ENCODE measurements around the gene BOC. TPM values are rescaled to one million over a fixed set of nuclear protein-coding genes. Genes with fewer than 3 reads are reported as not detected.

The BOC gene
- total and polyA plus RNA-seq, 8 donors: 4.9 to 19.5 (median 9.9) TPM

- Histone ChIP-seq H3K4me1 (no peaks in the 10 kb centered on the region), H3K4me3 (no peak overlapping the region), H3K36me3 (no peaks in the 10 kb centered on the region), H3K9me3 (no peaks in the 10 kb centered on the region), H3K27me3 (no peaks in the 10 kb centered on the region), H3K27ac (peak overlapping the region in 1 of 4 donors; percentile 4)
- ATAC-seq (peak in 3 of 4 donors; percentile 27 to 32 (median 30)), FAIRE-seq (no peak), DNase-seq (no peak)
- intact Hi-C loops (cut with DNase I): no loop called here
- TF ChIP-seq, protein P1, sequence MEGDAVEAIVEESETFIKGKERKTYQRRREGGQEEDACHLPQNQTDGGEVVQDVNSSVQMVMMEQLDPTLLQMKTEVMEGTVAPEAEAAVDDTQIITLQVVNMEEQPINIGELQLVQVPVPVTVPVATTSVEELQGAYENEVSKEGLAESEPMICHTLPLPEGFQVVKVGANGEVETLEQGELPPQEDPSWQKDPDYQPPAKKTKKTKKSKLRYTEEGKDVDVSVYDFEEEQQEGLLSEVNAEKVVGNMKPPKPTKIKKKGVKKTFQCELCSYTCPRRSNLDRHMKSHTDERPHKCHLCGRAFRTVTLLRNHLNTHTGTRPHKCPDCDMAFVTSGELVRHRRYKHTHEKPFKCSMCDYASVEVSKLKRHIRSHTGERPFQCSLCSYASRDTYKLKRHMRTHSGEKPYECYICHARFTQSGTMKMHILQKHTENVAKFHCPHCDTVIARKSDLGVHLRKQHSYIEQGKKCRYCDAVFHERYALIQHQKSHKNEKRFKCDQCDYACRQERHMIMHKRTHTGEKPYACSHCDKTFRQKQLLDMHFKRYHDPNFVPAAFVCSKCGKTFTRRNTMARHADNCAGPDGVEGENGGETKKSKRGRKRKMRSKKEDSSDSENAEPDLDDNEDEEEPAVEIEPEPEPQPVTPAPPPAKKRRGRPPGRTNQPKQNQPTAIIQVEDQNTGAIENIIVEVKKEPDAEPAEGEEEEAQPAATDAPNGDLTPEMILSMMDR (IDR thresholded peaks at IDR 0.05): no peak
- 65 to 67% methylated on average over 7 of the region's 7 CpGs for WGBS, 2 donors
These were observed 36.5 kb downstream of the BOC start for GRCh38 chr3:113247675-113248458.

DNA sequence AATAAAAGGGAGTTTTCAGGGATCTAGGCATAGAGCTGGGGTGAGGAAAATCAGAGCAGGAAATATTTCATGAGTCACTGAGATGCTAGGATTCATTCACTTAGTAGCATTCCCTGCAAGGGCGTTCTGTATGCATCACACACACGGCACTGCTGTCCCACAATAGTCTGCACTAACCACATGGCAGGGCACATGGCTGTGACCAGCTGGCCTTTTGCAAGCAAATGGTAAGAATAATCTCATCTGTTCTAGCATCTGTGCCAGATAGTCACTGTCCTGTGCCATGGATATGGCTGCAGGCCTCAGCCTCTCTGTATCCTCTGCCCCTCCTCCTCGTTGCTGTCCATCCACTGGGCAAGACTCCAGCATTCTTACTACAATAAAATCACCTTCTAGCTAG lies 37.8 kb downstream of the BOC start:
- FAIRE-seq (no peak), ATAC-seq (peak in 2 of 4 donors; percentile 43 to 52), DNase-seq (no peak)
- H3K27ac ChIP-seq: no peak overlapping the region
- no peaks in the 10 kb centered on the region for H3K36me3 ChIP-seq
- H3K4me3 ChIP-seq: no peak overlapping the region
- intact Hi-C loops (cut with DNase I): no loop called here
- WGBS, 2 donors: 80 to 81% methylated on average over 3 of the region's 3 CpGs
- H3K27me3 ChIP-seq: no peaks in the 10 kb centered on the region
- H3K4me1 ChIP-seq: no peaks in the 10 kb centered on the region
- no peaks in the 10 kb centered on the region for H3K9me3 ChIP-seq
- TF ChIP-seq, protein P1 (IDR thresholded peaks at IDR 0.05): no peak

GRCh38 chr3:113249601-113250000 lies 38.2 kb downstream of the BOC start:
- WGBS, 2 donors: 90 to 93% methylated on average over 8 of the region's 8 CpGs
- intact Hi-C loops (cut with DNase I): no loop called here
- no peak overlapping the region for H3K4me3 ChIP-seq
- TF ChIP-seq, protein P1 (IDR thresholded peaks at IDR 0.05): no peak
- H3K36me3 ChIP-seq: no peaks in the 10 kb centered on the region
- H3K4me1 ChIP-seq: no peaks in the 10 kb centered on the region
- no peak for ATAC-seq
- H3K9me3 ChIP-seq: no peaks in the 10 kb centered on the region
- no peak overlapping the region for H3K27ac ChIP-seq
- FAIRE-seq: no peak
- no peaks in the 10 kb centered on the region for H3K27me3 ChIP-seq
- DNase-seq: no peak

- Histone ChIP-seq H3K4me3 (no peak overlapping the region), H3K27ac (no peak overlapping the region), H3K27me3 (no peaks in the 10 kb centered on the region), H3K36me3 (no peaks in the 10 kb centered on the region), H3K4me1 (no peaks in the 10 kb centered on the region), H3K9me3 (no peaks in the 10 kb centered on the region)
- DNase-seq (no peak), FAIRE-seq (no peak), ATAC-seq (no peak)
- WGBS, 2 donors: 96 to 98% methylated on average over 14 of the region's 14 CpGs
- intact Hi-C loops (cut with DNase I): no loop called here
- TF ChIP-seq, protein P1 (IDR thresholded peaks at IDR 0.05): no peak
These were observed 39.2 kb downstream of the BOC start for GRCh38 chr3:113250566-113250965.

DNA sequence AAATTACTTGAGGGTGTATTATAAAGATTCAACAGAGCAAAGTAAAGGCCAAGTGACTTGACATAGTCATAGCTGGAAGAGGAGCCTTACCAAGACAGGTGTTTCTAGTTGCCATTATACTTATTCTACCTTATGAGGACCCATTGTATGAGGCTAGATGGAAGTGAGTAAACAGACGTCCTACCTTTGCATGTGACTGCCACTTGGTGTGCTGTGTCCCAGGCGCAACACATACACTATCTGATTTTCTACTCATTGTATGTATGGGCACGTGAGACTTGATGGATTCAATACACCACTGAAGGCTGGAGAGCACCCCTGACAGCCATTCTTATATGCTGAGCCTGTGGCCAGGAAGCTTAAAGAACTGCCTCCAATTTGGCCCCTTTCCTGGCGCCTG lies 40.5 kb downstream of the BOC start:
- FAIRE-seq (no peak), DNase-seq (no peak), ATAC-seq (no peak)
- WGBS, 2 donors: 90 to 92% methylated on average over 4 of the region's 4 CpGs
- Histone ChIP-seq H3K9me3 (no peaks in the 10 kb centered on the region), H3K36me3 (no peaks in the 10 kb centered on the region), H3K4me1 (no peaks in the 10 kb centered on the region), H3K4me3 (no peak overlapping the region), H3K27me3 (no peaks in the 10 kb centered on the region), H3K27ac (no peak overlapping the region)
- intact Hi-C loops (cut with DNase I): no loop called here
- TF ChIP-seq, protein P1 (IDR thresholded peaks at IDR 0.05): no peak
